HG03521 (cell line): Measurements from ENCODE around the gene ZMYND11.
"Not testable (repeated sequence)": the region's sequence is repeated elsewhere in the genome, so short reads cannot be mapped to it uniquely, and the experiment has no call there.

Experiments used
- ATAC-seq: cut with Tn5 transposase; IDR thresholded peaks from one replicate; pipeline ENCODE4 v1.9.1; 2021; ENCODE audit warnings: mild to moderate bottlenecking, moderate library complexity; ENCODE audit not compliant: unreplicated experiment

Gene ZMYND11

DNA sequence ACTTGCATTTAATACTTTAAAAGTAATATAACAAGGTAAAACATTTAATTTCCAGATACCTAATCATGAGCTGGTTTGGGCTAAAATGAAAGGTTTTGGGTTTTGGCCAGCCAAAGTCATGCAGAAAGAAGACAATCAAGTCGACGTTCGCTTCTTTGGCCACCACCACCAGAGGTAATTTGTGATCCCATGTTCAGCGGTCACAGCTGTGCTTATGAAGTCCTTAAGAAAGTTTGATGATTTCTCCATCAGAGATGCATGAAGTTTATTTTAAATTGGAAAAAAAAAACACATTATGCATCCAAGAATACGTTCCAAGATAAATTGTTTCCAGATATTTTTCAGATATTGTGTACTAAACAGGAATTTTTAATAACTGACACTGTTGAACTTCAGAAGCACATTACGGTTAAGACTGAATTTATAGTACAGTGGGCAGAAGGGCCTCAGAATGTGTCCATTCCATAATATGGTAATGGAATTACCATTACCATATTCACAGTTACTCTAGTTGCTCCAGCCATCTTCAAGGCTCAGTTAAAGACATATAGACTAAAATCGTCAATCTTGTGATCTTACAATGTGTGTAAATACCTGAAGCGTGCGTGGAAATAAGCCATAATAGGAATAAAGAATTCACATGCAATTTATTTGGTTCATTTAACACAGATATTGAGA lies 106.8 kb downstream of the ZMYND11 start:
- ATAC-seq = no peak

GRCh38 chr10:244227-244626 lies 109.0 kb downstream of the ZMYND11 start:
- no peak for ATAC-seq

- ATAC-seq = no peak
Measured at GRCh38 chr10:246431-246830, 111.2 kb downstream of the ZMYND11 start.

GRCh38 chr10:247480-247879 lies 112.2 kb downstream of the ZMYND11 start:
- no peak for ATAC-seq

GRCh38 chr10:248307-248706 lies 113.1 kb downstream of the ZMYND11 start:
- ATAC-seq = no peak

GRCh38 chr10:251982-252582 lies 116.8 kb downstream of the ZMYND11 start:
- no peak for ATAC-seq

DNA sequence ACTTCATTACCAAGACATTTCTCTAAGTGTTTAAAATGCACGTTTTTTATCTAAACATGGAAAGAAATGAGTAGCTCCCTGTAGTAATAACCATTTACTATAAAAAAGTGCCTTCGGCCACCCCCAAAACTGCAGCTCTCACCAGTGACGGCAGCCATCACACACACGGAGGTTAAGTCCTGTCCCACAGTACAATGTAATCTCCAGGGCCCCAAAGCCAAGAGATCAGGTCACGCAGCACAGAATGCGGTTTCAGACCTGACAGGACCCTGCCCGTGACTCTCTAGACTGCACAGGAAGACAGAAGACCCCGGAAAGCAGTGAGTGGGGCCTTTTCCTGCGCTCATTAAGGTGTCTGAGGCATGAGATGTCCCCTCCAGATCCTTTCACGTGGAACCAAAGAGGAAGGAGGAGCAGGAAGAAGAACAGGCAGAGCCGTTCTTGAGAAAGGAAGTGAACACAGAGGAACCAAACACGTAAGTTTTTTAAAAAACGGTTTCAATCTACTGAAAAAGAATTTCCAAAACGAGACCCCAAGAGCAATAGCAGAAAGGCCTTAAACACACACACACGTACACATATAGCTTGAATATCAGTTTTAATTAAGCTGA lies 125.7 kb downstream of the ZMYND11 start:
- ATAC-seq = no peak

- not testable (repeated sequence) for ATAC-seq
Measured at GRCh38 chr10:264160-265073, 129.2 kb downstream of the ZMYND11 start.

GRCh38 chr10:265074-265440 lies 129.8 kb downstream of the ZMYND11 start:
- ATAC-seq = not testable (repeated sequence)

DNA sequence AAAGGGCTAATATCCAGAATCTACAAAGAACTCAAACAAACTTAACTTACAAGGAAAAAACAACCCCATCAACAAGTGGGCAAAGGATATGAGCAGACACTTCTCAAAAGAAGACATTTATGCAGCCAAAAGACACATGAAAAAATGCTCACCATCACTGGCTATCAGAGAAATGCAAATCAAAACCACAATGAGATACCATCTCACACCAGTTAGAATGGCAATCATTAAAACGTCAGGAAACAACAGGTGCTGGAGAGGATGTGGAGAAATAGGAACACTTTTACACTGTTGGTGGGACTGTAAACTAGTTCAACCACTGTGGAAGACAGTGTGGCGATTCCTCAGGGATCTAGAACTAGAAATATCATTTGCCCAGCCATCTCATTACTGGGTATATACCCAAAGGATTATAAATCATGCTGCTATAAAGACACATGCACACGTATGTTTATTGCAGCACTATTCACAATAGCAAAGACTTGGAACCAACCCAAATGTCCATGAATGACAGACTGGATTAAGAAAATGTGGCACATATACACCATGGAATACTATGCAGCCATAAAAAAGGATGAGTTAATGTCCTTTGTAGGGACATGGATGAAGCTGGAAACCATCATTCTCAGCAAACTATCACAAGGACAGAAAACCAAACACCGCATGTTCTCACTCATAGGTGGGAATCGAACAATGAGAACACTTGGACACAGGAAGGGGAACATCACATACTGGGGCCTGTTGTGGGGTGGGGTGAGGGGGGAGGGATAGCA lies 130.7 kb downstream of the ZMYND11 start:
- not testable (repeated sequence) for ATAC-seq

DNA sequence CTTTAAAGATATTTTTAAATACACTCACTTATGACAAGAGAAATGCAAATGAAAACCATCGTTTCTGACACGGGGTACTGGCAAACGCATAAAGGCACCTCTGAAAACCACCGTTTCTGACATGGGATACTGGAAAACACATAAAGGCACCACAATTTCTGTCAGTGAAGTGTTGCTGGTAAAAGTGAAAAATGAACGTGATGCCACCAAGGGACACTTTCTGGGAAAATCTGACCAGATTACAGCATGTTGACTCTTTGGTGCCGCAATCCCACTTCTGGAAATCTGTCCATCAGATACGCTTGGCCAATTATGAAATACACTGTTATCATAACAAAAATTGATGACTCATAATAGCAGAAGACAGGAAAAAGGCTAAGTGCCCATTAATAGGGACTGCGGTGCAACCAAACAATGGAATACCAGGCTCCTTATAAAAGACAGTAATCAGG lies 131.7 kb downstream of the ZMYND11 start:
- no peak for ATAC-seq

GRCh38 chr10:267705-268104 lies 132.4 kb downstream of the ZMYND11 start:
- ATAC-seq = no peak

- ATAC-seq = no peak
Measured at GRCh38 chr10:269440-270074, 134.3 kb downstream of the ZMYND11 start.

DNA sequence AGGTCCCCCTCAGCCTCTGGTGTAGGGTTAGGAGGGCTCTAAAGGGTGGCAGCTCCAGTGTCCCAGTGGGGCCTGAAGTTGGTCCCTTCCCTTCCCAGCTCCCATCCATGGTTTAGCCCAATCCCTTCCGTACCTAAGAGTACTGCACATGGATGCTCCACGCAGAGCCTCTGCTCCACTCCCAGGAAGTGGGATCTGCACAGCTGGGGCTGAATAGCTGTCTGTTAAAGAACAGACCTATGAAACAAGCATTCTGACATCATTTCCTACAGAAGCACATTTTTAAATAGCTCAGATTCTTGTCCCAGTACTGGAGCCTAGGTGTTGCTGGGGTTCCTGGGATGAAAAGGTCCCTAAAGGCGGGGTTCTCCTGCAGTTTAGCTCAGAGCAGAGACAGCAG lies 135.9 kb downstream of the ZMYND11 start:
- no peak for ATAC-seq

DNA sequence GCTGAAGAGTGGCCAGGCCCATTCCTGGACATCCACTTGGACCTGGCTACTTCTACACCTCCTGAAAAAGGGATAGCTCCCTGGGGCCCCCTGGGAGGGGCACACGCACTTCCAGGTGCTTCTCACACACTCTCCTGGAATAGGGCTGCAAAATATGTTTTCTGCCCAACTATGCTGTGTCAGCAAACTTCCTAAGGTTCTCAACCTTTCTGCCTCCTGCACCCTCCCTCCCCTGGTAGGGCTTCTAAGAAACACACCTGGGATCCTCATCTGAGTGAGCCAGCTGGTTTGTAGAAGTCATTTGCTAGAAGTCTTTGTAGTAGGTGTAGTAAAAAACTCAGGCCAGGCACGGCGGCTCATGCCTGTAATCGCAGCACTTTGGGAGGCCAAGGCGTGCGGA lies 136.5 kb downstream of the ZMYND11 start:
- no peak for ATAC-seq

DNA sequence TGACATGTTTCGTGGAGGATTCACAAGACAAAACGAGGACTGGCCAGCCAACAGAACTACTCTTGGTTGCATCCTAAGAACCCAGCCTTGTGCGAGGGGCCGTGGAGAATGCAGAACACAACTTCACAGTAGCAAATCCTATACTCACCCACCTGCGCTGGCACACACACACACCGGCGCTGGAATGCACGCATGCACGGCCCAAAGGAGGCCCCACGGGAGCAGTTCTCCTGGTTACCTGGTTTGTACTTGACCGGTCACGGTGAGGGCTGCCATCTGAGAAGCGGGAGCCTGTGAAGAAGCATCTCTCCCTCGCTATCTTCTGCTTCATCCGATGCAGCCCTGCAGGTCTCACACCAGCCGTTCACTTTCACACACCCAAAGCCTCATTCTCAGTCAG lies 137.8 kb downstream of the ZMYND11 start:
- no peak for ATAC-seq

DNA sequence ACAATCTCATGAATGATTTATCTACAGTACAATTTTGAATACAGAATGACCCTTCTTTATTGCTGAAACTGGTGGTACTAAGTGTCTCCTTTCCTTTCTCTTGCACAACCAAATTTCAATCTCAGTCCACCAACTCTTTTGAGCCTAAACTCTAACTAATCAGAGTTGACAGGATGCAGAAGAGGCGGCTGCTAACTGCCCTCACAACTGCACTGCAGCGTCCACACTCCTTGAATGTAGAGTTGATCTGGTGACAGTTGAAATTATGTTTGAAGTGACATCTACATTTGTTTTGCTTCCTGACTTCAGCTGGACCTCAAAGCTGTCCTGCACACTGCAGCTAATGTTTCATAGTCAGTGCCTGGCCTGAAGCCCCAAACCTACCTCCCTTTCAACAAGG lies 139.6 kb downstream of the ZMYND11 start:
- no peak for ATAC-seq

GRCh38 chr10:275680-276079 lies 140.4 kb downstream of the ZMYND11 start:
- no peak for ATAC-seq

GRCh38 chr10:277963-278362 lies 142.7 kb downstream of the ZMYND11 start:
- ATAC-seq = no peak

DNA sequence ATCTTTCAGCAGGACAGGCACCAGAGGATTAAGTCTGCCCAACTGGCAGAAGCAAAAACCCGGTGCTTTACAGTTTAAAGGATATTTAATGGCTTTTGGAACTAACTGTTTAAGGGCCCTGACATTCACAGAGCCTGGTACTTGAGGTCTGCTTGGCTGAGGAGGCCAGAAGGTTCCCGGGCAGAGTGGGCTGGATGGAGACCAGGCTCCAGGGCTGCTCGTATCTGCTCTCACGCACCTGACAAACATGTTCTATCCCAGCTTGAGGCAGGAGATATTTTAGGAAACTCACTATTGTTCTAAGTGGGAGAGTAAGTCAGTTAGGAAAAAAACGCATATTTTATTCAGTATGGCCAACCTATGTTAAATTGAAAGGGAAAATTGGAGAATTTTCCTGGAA lies 143.5 kb downstream of the ZMYND11 start:
- no peak for ATAC-seq
